Raji (cell line): Measurements from ENCODE around the gene TIMM10.
A peak's percentile ranks its signal among the peaks of the same experiment; 100 is the strongest.

Experiments
- POLR2A ChIP-seq: IDR thresholded peaks from 2 replicates; pipeline ENCODE4 v1.6.1; 2011; ENCODE audit warnings: low read depth, low read length, control low read depth; ENCODE audit not compliant: insufficient read depth

TIMM10 gene

GRCh38 chr11:57515332-57516060 is 15.1 kb downstream of the TIMM10 start, which contains the start of gene SLC43A1:
TSS of gene SLC43A1 (minus strand) at chr11:57515702. CDS start at chr11:57514111, 1,591 bp downstream.
- peak; percentile 60 for TF ChIP-seq POLR2A

GRCh38 chr11:57514538-57515331 is 15.8 kb downstream of the TIMM10 start:
- peak; percentile 66 for TF ChIP-seq POLR2A

- no peak for TF ChIP-seq POLR2A
Observed at GRCh38 chr11:57513911-57514537, 16.5 kb downstream of the TIMM10 start.

- TF ChIP-seq POLR2A: no peak
Observed at GRCh38 chr11:57513452-57513795, 17.1 kb downstream of the TIMM10 start.

GRCh38 chr11:57512646-57513451 is 17.7 kb downstream of the TIMM10 start:
- TF ChIP-seq POLR2A: no peak

- peak; percentile 47; the same call in 1 of the 2 replicates for TF ChIP-seq POLR2A
Observed at GRCh38 chr11:57511741-57512430, 18.7 kb downstream of the TIMM10 start.

- no peak for TF ChIP-seq POLR2A
Observed at GRCh38 chr11:57508341-57509170, 22.0 kb downstream of the TIMM10 start.

- no peak for TF ChIP-seq POLR2A
Observed at GRCh38 chr11:57506522-57506921, 24.0 kb downstream of the TIMM10 start.

- TF ChIP-seq POLR2A: no peak
Observed at GRCh38 chr11:57504511-57504910, 26.0 kb downstream of the TIMM10 start.

GRCh38 chr11:57502870-57503269 is 27.7 kb downstream of the TIMM10 start:
- no peak for TF ChIP-seq POLR2A

GRCh38 chr11:57502376-57502775 is 28.2 kb downstream of the TIMM10 start:
- no peak for TF ChIP-seq POLR2A

GRCh38 chr11:57501953-57502352 is 28.6 kb downstream of the TIMM10 start:
- no peak for TF ChIP-seq POLR2A

GRCh38 chr11:57500926-57501325 is 29.6 kb downstream of the TIMM10 start:
- no peak for TF ChIP-seq POLR2A
